GM23338 (cell line): ENCODE data around the gene FUT7.

Experiments
- EZH2phosphoT487 ChIP-seq: fragments of 200-600 bp; sonication (generic); IDR thresholded peaks from one replicate; pipeline ENCODE4 v1.8.1; 2018; ENCODE audit warnings: antibody characterized with exemption; ENCODE audit not compliant: unreplicated experiment
- TF ChIP-seq, protein P1 (sequence below), 2 experiments: fragments of 200-600 bp in 1 of 2; sonication (generic) in 1 of 2; conservative IDR thresholded peaks; 2 replicates each; pipeline versions ENCODE4 v1.5.1 to v1.6.1; 2016 to 2017; ENCODE audit warnings: antibody characterized with exemption in 2 of 2, low read depth in 2 of 2, mild to moderate bottlenecking in 2 of 2, moderate library complexity in 1 of 2

DNA sequence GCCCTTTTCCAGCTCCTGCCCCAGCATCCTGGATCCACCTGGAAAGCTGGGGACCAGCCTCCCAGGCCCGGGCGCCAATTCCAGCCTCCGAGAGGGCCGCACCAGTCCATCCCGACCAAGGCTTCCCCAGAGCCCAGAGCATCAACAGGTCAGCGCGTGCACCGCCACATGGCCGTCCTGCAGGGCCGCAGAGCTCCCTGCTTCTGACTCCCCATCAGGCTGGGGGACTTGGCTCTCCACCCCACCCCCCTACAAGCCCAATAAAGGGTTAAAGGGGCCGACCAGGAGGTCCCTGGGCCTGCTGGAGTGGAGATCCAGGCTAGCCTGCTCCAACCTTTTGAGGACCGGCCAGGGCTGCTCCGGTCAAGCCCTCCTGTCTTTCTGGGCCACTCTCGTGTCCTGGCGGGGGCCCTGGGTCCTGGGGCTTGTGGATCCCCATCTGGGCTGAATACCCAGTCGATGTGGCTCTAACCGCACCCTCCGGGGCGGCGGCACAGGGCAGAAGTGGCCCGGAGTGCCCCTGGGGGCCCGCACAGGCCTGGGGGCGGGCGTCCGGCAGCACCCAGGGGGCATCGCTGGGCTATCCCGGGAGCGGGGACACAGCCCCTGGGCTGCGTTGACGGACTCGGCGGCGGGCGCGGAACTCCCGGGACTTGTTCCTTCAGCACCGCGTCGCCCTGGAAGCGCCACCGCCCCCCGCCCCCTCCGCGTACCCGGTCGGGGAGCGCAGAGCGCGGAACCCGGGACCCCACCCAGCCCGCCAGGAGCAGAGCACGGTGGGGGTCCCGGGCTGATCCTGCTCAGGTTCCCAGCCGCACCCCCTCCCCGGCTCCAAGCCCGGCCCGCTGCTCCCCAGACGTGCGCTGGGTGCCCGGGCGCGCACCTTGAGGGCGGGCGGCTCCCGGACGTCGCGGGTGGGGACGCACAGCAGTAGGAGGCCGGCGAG lies 21.4 kb upstream of the FUT7 start:
- TF ChIP-seq, protein P1, sequence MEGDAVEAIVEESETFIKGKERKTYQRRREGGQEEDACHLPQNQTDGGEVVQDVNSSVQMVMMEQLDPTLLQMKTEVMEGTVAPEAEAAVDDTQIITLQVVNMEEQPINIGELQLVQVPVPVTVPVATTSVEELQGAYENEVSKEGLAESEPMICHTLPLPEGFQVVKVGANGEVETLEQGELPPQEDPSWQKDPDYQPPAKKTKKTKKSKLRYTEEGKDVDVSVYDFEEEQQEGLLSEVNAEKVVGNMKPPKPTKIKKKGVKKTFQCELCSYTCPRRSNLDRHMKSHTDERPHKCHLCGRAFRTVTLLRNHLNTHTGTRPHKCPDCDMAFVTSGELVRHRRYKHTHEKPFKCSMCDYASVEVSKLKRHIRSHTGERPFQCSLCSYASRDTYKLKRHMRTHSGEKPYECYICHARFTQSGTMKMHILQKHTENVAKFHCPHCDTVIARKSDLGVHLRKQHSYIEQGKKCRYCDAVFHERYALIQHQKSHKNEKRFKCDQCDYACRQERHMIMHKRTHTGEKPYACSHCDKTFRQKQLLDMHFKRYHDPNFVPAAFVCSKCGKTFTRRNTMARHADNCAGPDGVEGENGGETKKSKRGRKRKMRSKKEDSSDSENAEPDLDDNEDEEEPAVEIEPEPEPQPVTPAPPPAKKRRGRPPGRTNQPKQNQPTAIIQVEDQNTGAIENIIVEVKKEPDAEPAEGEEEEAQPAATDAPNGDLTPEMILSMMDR (conservative IDR thresholded peaks at IDR 0.05; ENCODE audit: low read depth in 2 of 2), result no peak
- no peak for TF ChIP-seq EZH2phosphoT487
